Heart left ventricle (tissue), 16 donors: ENCODE measurements around the gene ADGRD1. TPM values are rescaled to one million over a fixed set of nuclear protein-coding genes. Genes with fewer than 3 reads are reported as not detected.

Experiments used
- ATAC-seq, 4 donors: fragments of 200-7000 bp; cut with Tn5 transposase; one replicate each; pipeline ENCODE4 v1.9.1; 2020 to 2022; ENCODE audit warnings: moderate library complexity in 4 of 4, mild to moderate bottlenecking in 3 of 4, moderate number of reproducible peaks in 1 of 4
- DNase-seq, 5 donors: peaks; one replicate each; pipeline ENCODE4 v3.0.0-alpha.2; 2020
- H3K27ac ChIP-seq, 12 donors: fragments of 200-600 bp; sonication (generic) in 4 of 12; one replicate each; pipeline versions ENCODE4 v1.5.0 to v1.8.0; 2016 to 2022; ENCODE audit warnings: mild to moderate bottlenecking in 2 of 12
- H3K27me3 ChIP-seq, 9 donors: fragments of 200-600 bp; sonication (generic) in 2 of 9; one replicate each; pipeline versions ENCODE4 v1.5.1 to v1.8.0; 2016 to 2022; ENCODE audit warnings: mild to moderate bottlenecking in 3 of 9
- H3K36me3 ChIP-seq, 9 donors: fragments of 200-600 bp; sonication (generic) in 2 of 9; one replicate each; pipeline versions ENCODE4 v1.5.0 to v1.8.0; 2018 to 2022; ENCODE audit warnings: mild to moderate bottlenecking in 2 of 9
- H3K4me1 ChIP-seq, 12 donors: fragments of 200-600 bp; sonication (generic) in 4 of 12; one replicate each; pipeline versions ENCODE4 v1.5.0 to v1.8.0; 2016 to 2022; ENCODE audit warnings: mild to moderate bottlenecking in 3 of 12
- H3K4me3 ChIP-seq, 12 donors: fragments of 200-600 bp; sonication (generic) in 4 of 12; one replicate each; pipeline versions ENCODE4 v1.5.0 to v1.8.0; 2017 to 2022; ENCODE audit warnings: mild to moderate bottlenecking in 9 of 12, moderate library complexity in 4 of 12
- H3K9me3 ChIP-seq, 12 donors: fragments of 200-600 bp; sonication (generic) in 4 of 12; one replicate each; pipeline versions ENCODE4 v1.5.0 to v1.8.0; 2016 to 2022; ENCODE audit warnings: mild to moderate bottlenecking in 1 of 12
- POLR2A ChIP-seq, 2 donors: fragments of 450-650 bp; IDR thresholded peaks; one replicate each; pipeline ENCODE4 v1.6.1; 2017; ENCODE audit warnings: antibody characterized with exemption in 2 of 2, mild to moderate bottlenecking in 2 of 2, moderate library complexity in 2 of 2
- WGBS, 4 donors: extraction: QIAGEN DNeasy Blood & Tissue Kit in 2 of 4; methylation state at CpG; one replicate each; pipeline versions ENCODE4 v1.1.5 to v1.1.7; 2013 to 2018; 5-methylcytosine and 5-hydroxymethylcytosine counted together
- intact Hi-C, 10 donors: fragments of 100-400 bp; cut with DNase I; formaldehyde crosslinking; loops; one replicate each; pipeline versions ENCODE4 v1.11.1 to v1.14.2; 2022
- polyA plus RNA-seq, 2 donors: library from polyadenylated mRNA; stranded (reverse); fragments of 200-250 nt; gene quantifications; one replicate each; pipeline ENCODE4 v1.2.3, GENCODE V29; 2013
- total RNA-seq, 9 donors: library from RNA; depleted of rRNA in 2 of 9; stranded (reverse); fragments of >200 nt in 2 of 9; fragmentation: NEBNext Ultra II Directional in 3 of 9; extraction: Animal tissue kit (Norgen Biotek cat#: 25700) in 3 of 9; gene quantifications; one replicate each; pipeline versions ENCODE4 v1.1.0 to v1.2.4, GENCODE V29; 2016 to 2023
- TF ChIP-seq, protein P1 (sequence below), 12 donors: fragments of 200-600 bp; sonication (generic) in 4 of 12; IDR thresholded peaks; one replicate each; pipeline versions ENCODE4 v1.5.0 to v1.8.0; 2018 to 2022; ENCODE audit warnings: antibody characterized with exemption in 12 of 12, mild to moderate bottlenecking in 5 of 12
- donor health status: ischemic (EF 13 %, LVEDD 7.1; RV severe dilation, severe dysfunction).
- donor health status: healthy with polysubstance abuse.
- donor health status: DM: no; HTN: yes; CAD: no.
- donor health status: DM: no; HTN: no; CAD: no.
- donor health status: ischemic (EF 25% LVEDD 6.9; RV normal size, moderate dysfunction).
- donor health status: ischemic (EF 25% LVEDD 5.7; RV mildly dilated, moderate dysfunction).
- donor health status: healthy.
- donor health status: DM: yes; HTN: yes; CAD: no.
- donor health status: ischemic (EF 35%, LVEDD 5.7; RV mildly dilated, moderate dysfunction).
- donor health status: nonischemic (EF 11% LVEDD 7.7; RV severe dilation, severe dysfunction).
- donor health status: DM: yes; HTN: yes; CAD: no.
- donor health status: PGD.
- donor health status: ischemic (EF 29% LVEDD 5.4; RV normal size, mild dysfunction).
- donor health status: nonischemic (EF 23%, LVEDD 6.1; RV moderate dilation, normal function).

ADGRD1 gene
- total and polyA plus RNA-seq, 11 donors, result 22.7 to 109 (median 66.3) TPM

DNA sequence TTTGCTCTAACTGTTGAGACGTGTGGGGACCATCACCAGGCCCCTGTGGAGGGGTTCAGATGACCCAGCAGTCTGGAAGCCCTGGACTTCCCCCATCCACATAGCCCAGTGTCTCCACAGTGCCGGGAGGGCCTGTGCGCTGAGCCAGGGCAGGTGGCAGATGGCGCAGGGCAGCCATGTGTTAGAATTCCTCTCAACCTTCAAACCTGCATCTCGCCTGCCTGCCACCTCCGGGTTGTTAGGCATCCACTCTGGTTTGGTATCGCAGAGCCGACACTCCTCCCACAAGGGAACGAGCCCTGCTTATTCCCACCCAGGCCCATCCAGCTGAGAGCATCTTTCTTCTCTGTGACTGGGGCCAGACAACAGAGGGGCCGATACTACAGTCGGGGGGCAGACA lies 84.5 kb downstream of the ADGRD1 start:
- Histone ChIP-seq H3K4me1 (peaks cover 0 to 7% (median 0%) of the 10 kb centered on the region in 12 donors), H3K36me3 (peaks cover 0 to 25% (median 0%) of the 10 kb centered on the region in 9 donors), H3K27me3 (no peaks in the 10 kb centered on the region), H3K27ac (no peak overlapping the region), H3K9me3 (no peaks in the 10 kb centered on the region), H3K4me3 (no peak overlapping the region)
- intact Hi-C loops, result no loop called here
- peak in 1 of 5 donors; percentile 44 for DNase-seq
- WGBS, 4 donors, result 95 to 98% (median 96%) methylated on average over 5 to 11 of the region's 11 CpGs
- TF ChIP-seq, protein P1, sequence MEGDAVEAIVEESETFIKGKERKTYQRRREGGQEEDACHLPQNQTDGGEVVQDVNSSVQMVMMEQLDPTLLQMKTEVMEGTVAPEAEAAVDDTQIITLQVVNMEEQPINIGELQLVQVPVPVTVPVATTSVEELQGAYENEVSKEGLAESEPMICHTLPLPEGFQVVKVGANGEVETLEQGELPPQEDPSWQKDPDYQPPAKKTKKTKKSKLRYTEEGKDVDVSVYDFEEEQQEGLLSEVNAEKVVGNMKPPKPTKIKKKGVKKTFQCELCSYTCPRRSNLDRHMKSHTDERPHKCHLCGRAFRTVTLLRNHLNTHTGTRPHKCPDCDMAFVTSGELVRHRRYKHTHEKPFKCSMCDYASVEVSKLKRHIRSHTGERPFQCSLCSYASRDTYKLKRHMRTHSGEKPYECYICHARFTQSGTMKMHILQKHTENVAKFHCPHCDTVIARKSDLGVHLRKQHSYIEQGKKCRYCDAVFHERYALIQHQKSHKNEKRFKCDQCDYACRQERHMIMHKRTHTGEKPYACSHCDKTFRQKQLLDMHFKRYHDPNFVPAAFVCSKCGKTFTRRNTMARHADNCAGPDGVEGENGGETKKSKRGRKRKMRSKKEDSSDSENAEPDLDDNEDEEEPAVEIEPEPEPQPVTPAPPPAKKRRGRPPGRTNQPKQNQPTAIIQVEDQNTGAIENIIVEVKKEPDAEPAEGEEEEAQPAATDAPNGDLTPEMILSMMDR (IDR thresholded peaks at IDR 0.05), result no peak
- no peak for TF ChIP-seq POLR2A (IDR thresholded peaks at IDR 0.05)
- no peak for ATAC-seq

DNA sequence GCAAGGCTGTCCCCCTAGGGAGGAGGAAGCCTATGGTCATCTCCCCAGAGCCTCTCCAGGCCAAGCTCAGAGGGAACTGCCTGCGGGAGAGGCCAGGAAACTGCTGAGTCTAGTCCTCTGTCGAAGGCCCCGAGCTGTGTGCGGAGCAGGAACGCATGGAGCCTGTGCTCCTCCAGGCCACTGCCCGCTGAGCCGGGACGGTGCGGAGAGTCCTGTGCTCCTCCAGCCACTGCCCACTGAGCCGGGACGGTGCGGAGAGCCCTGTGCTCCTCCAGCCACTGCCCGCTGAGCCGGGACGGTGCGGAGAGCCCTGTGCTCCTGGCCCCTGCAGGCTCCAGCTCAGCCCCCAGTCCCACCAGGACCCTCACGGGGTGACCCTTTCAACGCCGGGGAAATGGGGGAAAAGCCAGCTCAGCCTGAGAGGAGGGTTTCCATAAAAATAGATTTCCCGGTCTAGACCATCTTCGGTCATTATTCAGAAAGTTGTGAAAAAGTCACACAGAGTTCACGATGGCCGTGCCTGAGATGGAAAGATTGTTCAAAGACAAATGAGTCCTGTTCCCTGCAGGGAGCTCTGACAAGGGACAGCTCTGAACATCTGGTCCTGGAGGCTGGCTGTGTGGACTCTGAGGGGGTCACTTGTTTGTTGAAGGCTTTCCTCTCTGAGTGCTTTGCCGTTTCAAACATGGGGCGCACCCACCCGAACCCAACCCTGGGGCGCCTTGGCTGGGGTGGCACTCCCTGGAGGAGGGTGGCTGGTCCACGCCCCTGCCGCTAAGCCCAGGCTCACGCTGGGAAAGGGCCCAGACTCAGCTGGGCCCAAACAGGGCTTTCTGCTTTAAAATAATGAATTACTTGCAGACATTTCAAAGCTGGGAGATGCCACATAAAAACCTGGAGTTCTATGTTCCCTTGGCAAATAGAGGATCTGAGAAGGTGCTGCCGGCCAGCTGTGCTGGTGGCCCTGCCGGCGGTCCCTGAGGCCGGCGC lies 85.5 kb downstream of the ADGRD1 start:
- 87 to 90% (median 89%) methylated on average over 26 to 35 of the region's 35 CpGs for WGBS, 4 donors
- intact Hi-C loops, result no loop called here
- no peaks in the 10 kb centered on the region for H3K9me3 ChIP-seq
- DNase-seq (peak in 1 of 5 donors; percentile 57), ATAC-seq (peak in 1 of 4 donors; percentile 4)
- no peak overlapping the region for H3K4me3 ChIP-seq
- H3K36me3 ChIP-seq, result peaks cover 0 to 21% (median 0%) of the 10 kb centered on the region in 9 donors
- TF ChIP-seq POLR2A (IDR thresholded peaks at IDR 0.05), result no peak
- TF ChIP-seq, protein P1 (IDR thresholded peaks at IDR 0.05), result no peak
- no peaks in the 10 kb centered on the region for H3K27me3 ChIP-seq
- H3K27ac ChIP-seq, result no peak overlapping the region
- peaks cover 0 to 7% (median 0%) of the 10 kb centered on the region in 12 donors for H3K4me1 ChIP-seq

DNA sequence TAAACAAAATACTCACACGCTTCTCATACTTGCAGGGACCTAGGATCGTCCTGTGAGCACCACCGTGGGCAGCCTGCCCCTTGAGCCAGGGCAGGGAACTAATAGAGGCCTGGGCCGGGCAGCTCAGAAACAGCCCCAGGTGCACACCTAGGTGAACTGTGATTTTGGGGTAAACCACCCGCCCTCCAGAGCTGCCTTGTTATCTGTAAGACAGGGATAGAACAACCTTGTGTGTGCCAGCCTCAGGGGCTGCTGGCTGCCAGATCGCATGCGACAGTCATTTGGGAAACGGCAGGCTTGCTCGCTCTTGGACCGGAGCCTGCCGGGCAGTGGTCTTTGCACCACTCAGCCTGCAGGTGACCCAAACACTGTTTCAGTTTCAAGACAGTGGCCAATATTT lies 86.8 kb downstream of the ADGRD1 start:
- H3K27me3 ChIP-seq, result no peaks in the 10 kb centered on the region
- no peak overlapping the region for H3K27ac ChIP-seq
- ATAC-seq (no peak), DNase-seq (peak in 1 of 5 donors; percentile 27)
- no peaks in the 10 kb centered on the region for H3K9me3 ChIP-seq
- peaks cover 0 to 7% (median 0%) of the 10 kb centered on the region in 12 donors for H3K4me1 ChIP-seq
- WGBS, 4 donors, result 82 to 96% (median 88%) methylated on average over 10 to 11 of the region's 11 CpGs
- H3K4me3 ChIP-seq, result no peak overlapping the region
- H3K36me3 ChIP-seq, result peaks cover 0 to 20% (median 0%) of the 10 kb centered on the region in 9 donors
- TF ChIP-seq, protein P1 (IDR thresholded peaks at IDR 0.05), result no peak
- no peak for TF ChIP-seq POLR2A (IDR thresholded peaks at IDR 0.05)
- intact Hi-C loops, result no loop called here
